PC-3 (cell line): Measurements from ENCODE around the gene FNDC10. TPM values are rescaled to one million over a fixed set of nuclear protein-coding genes. Genes with fewer than 3 reads are reported as not detected.

ENCODE experiments used
- ATAC-seq: fragments of 200-7000 bp; cut with Tn5 transposase; 2 replicates; pipeline ENCODE4 v1.9.1; 2020; ENCODE audit warnings: mild to moderate bottlenecking, moderate library complexity
- BruUV-seq: library from RNA; stranded (reverse); fragments of 400-500 nt; replicated peaks from 2 replicates; lab custom pipeline; 2021; lab: Mats Ljungman, UMichigan
- CTCF ChIA-PET: fragments of 300-600 bp; sonication (Branson Sonifier 250); formaldehyde crosslinking; loops from one replicate; lab custom pipeline; 2022; ENCODE audit warnings: antibody characterized with exemption; lab: Charles Lee
- POLR2A ChIA-PET: fragments of 300-600 bp; sonication (Branson Sonifier 250); formaldehyde crosslinking; loops from one replicate; lab custom pipeline; 2022; ENCODE audit warnings: antibody characterized with exemption; ENCODE audit not compliant: unreplicated experiment; lab: Charles Lee
- DNase-seq: peaks from one replicate; pipeline ENCODE4 v3.0.0-alpha.2; 2015
- H2AFZ ChIP-seq: fragments of 300-600 bp; sonication (generic); 2 replicates; pipeline ENCODE4 v1.6.0; 2016; ENCODE audit warnings: antibody characterized with exemption, low read length
- H3F3A ChIP-seq: fragments of 300-600 bp; sonication (generic); one replicate; pipeline ENCODE4 v1.6.0; 2017; ENCODE audit warnings: antibody characterized with exemption, low read length, control low read depth, mild to moderate bottlenecking; ENCODE audit not compliant: unreplicated experiment
- H3K27ac ChIP-seq: fragments of 300-600 bp; sonication (generic); 2 replicates; pipeline ENCODE4 v1.5.1; 2016; ENCODE audit warnings: mild to moderate bottlenecking, low read length
- H3K27me3 ChIP-seq: fragments of 300-600 bp; sonication (generic); 2 replicates; pipeline ENCODE4 v1.6.1; 2016; ENCODE audit warnings: low read length, mixed read lengths
- H3K36me3 ChIP-seq: fragments of 300-600 bp; sonication (generic); 2 replicates; pipeline ENCODE4 v1.6.1; 2016; ENCODE audit warnings: low read depth, mixed run types, low read length, mixed read lengths
- H3K4me1 ChIP-seq: fragments of 300-600 bp; sonication (generic); 2 replicates; pipeline ENCODE4 v1.5.1; 2016; ENCODE audit warnings: low read length; ENCODE audit not compliant: insufficient read depth
- H3K4me2 ChIP-seq: fragments of 300-600 bp; sonication (generic); 2 replicates; pipeline ENCODE4 v1.6.0; 2016; ENCODE audit warnings: low read length
- H3K4me3 ChIP-seq: fragments of 300-600 bp; sonication (generic); 2 replicates; pipeline ENCODE4 v1.5.1; 2016; ENCODE audit warnings: mild to moderate bottlenecking, low read length, mixed read lengths
- H3K79me2 ChIP-seq: fragments of 300-600 bp; sonication (generic); 2 replicates; pipeline ENCODE4 v1.6.1; 2017; ENCODE audit warnings: low read length, mixed read lengths
- H3K9ac ChIP-seq: fragments of 300-600 bp; sonication (generic); 2 replicates; pipeline ENCODE4 v1.6.0; 2016; ENCODE audit warnings: mild to moderate bottlenecking, low read length
- H3K9me2 ChIP-seq: fragments of 300-600 bp; sonication (generic); replicated peaks from 2 replicates; pipeline ENCODE4 v1.6.1; 2016; ENCODE audit warnings: mixed run types, low read length, mixed read lengths
- H3K9me3 ChIP-seq: fragments of 300-600 bp; sonication (generic); 2 replicates; pipeline ENCODE4 v1.6.1; 2016; ENCODE audit warnings: low read length, mixed read lengths
- H4K20me1 ChIP-seq: fragments of 300-600 bp; sonication (generic); 2 replicates; pipeline ENCODE4 v1.6.1; 2016; ENCODE audit warnings: low read length, mixed read lengths
- CTCF ChIP-seq: fragments of 300-600 bp; sonication (generic); conservative IDR thresholded peaks from 2 replicates; pipeline ENCODE4 v1.5.1; 2017; ENCODE audit warnings: antibody characterized with exemption, low read depth, mild to moderate bottlenecking, low read length
- EZH2 ChIP-seq: fragments of 300-600 bp; sonication (generic); IDR thresholded peaks from one replicate; pipeline ENCODE4 v1.6.1; 2017; ENCODE audit warnings: antibody characterized with exemption, mild to moderate bottlenecking, low read length; ENCODE audit not compliant: unreplicated experiment
- EZH2phosphoT487 ChIP-seq: fragments of 300-600 bp; sonication (generic); IDR thresholded peaks from 2 replicates; pipeline ENCODE4 v1.6.1; 2018; ENCODE audit warnings: mild to moderate bottlenecking, antibody characterized with exemption, low read length, borderline replicate concordance
- intact Hi-C: fragments of 100-400 bp; cut with micrococcal nuclease; formaldehyde crosslinking; loops from 2 replicates; pipeline ENCODE4 v1.9.0; 2023
- total RNA-seq: library from RNA; depleted of rRNA; stranded (reverse); fragments of >200 nt; gene quantifications from 2 replicates; pipeline ENCODE4 v1.2.3, GENCODE V29; 2014

Gene FNDC10
- total RNA-seq, 1 experiment from 2014 or later, result 8.8 TPM

GRCh38 chr1:1582585-1583346 is 17.2 kb downstream of the FNDC10 start:
- intact Hi-C loops, result no loop called here
- Histone ChIP-seq H3K27me3 (peaks cover 4% of the 10 kb centered on the region; the same call in 1 of the 2 replicates), H3F3A (no peaks in the 10 kb centered on the region), H3K9me3 (no peaks in the 10 kb centered on the region), H3K27ac (no peak overlapping the region), H3K36me3 (no peaks in the 10 kb centered on the region), H3K4me1 (peaks cover 5% of the 10 kb centered on the region; the same call in 1 of the 2 replicates), H3K9ac (no peak overlapping the region), H3K79me2 (no peaks in the 10 kb centered on the region), H3K9me2 (no peaks in the 10 kb centered on the region), H2AFZ (no peak overlapping the region), H4K20me1 (no peaks in the 10 kb centered on the region), H3K4me2 (no peak overlapping the region), H3K4me3 (no peak overlapping the region)
- TF ChIP-seq EZH2phosphoT487 (no peak), CTCF (no peak), EZH2 (no peak)
- ChIA-PET CTCF (no interaction called here), POLR2A (no interaction called here)
- no peak for ATAC-seq
- no peak for DNase-seq
- no TSS peak for BruUV-seq

DNA sequence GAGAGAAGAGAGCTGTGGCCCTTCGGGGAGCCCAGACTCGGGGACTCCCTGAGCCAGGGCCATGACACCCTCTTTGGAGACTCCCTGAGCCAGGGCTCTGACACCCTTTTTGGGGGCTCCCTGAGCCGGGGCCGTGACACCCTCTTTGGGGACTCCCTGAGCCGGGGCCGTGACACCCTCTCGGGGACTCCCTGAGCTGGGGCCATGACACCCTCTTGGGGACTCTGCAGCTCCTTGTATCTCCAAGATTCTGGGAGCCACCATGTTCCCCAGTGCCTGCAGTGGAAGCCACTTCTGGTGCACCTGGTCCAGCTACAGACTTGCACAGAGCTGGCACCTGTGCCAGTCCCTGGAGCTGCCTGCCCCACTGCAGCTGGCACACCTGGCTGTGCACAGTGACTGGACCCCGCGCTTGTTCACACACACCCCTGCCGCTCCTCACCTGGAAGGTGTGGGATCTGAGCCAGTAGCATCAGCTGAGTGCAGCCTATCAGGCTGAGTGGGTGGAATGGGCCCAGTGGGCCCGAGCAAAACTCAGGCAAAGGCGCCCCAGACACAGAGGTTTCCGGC is 21.5 kb downstream of the FNDC10 start:
- Histone ChIP-seq H3K27me3 (peaks cover 4% of the 10 kb centered on the region; the same call in 1 of the 2 replicates), H3K9ac (no peak overlapping the region), H3F3A (no peaks in the 10 kb centered on the region), H2AFZ (no peak overlapping the region), H3K9me3 (no peaks in the 10 kb centered on the region), H3K27ac (no peak overlapping the region), H3K36me3 (no peaks in the 10 kb centered on the region), H3K79me2 (peaks cover 16% of the 10 kb centered on the region), H4K20me1 (no peaks in the 10 kb centered on the region), H3K4me1 (peaks cover 10% of the 10 kb centered on the region), H3K9me2 (no peaks in the 10 kb centered on the region), H3K4me2 (no peak overlapping the region), H3K4me3 (no peak overlapping the region)
- ATAC-seq, result no peak
- no peak for DNase-seq
- POLR2A ChIA-PET, result no interaction called here
- intact Hi-C loops, result no loop called here
- TF ChIP-seq CTCF (no peak), EZH2phosphoT487 (no peak), EZH2 (no peak)
- BruUV-seq, result no TSS peak
- CTCF ChIA-PET, result no interaction called here

DNA sequence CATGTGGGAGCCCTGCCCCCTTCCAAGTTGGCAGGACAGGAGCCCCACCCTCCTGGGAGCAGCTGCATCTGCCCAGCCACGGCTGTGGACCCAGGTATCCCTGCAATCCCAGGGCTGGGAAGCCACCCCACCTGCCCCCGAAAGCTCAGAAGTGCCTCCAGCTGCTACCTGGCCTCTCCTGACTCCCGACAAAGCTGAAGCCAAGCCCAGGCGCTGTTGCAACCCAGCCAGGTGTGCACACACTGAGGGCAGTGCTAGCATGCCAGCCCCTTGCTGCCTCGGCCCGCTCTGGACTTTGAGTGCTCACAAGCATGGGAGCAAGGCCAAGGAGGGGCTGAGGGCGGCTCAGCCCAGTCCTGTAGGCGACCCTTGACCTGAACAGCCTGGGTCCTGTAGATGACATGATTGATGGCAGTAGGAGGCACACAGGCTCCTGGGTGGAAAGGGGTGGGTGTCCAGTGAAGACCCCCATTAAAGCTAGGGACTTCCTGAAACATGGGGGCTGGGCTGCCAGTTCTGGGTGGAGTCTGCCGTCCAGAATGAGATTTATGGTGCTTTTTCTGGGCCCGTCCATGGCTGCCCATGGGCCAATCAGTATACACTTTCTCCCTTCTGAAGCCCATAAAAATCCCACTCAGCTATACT is 22.4 kb downstream of the FNDC10 start:
- Histone ChIP-seq H3F3A (no peaks in the 10 kb centered on the region), H3K4me2 (no peak overlapping the region), H3K9ac (no peak overlapping the region), H3K4me3 (no peak overlapping the region), H3K9me2 (no peaks in the 10 kb centered on the region), H2AFZ (no peak overlapping the region), H3K4me1 (peaks cover 16% of the 10 kb centered on the region), H3K27me3 (peaks cover 4% of the 10 kb centered on the region; the same call in 1 of the 2 replicates), H3K36me3 (peaks cover 4% of the 10 kb centered on the region; the same call in 1 of the 2 replicates), H4K20me1 (no peaks in the 10 kb centered on the region), H3K79me2 (peaks cover 26% of the 10 kb centered on the region), H3K9me3 (no peaks in the 10 kb centered on the region), H3K27ac (no peak overlapping the region)
- DNase-seq, result no peak
- intact Hi-C loops, result no loop called here
- CTCF ChIA-PET, result no interaction called here
- ATAC-seq, result no peak
- BruUV-seq, result no TSS peak
- POLR2A ChIA-PET, result no interaction called here
- no peak for TF ChIP-seq CTCF
- TF ChIP-seq EZH2, result no peak
- TF ChIP-seq EZH2phosphoT487, result no peak
